Thyroid gland (tissue), 4 donors: Measurements from ENCODE around the gene OGFOD3.

Source experiments
- POLR2A ChIP-seq, 2 donors: fragments of 450-650 bp; IDR thresholded peaks; one replicate each; pipeline ENCODE4 v1.6.1; 2017; ENCODE audit warnings: antibody characterized with exemption in 2 of 2, mild to moderate bottlenecking in 2 of 2, moderate library complexity in 1 of 2
- TF ChIP-seq, protein P1 (sequence below), 6 experiments: fragments of 200-600 bp in 3 of 6; fragments of 450-650 bp in 3 of 6; sonication (generic) in 3 of 6; IDR thresholded peaks; one replicate each; pipeline ENCODE4 v1.5.1; 2016 to 2019; ENCODE audit warnings: antibody characterized with exemption in 6 of 6, mild to moderate bottlenecking in 2 of 6, inconsistent platforms in 1 of 6, moderate library complexity in 1 of 6

DNA sequence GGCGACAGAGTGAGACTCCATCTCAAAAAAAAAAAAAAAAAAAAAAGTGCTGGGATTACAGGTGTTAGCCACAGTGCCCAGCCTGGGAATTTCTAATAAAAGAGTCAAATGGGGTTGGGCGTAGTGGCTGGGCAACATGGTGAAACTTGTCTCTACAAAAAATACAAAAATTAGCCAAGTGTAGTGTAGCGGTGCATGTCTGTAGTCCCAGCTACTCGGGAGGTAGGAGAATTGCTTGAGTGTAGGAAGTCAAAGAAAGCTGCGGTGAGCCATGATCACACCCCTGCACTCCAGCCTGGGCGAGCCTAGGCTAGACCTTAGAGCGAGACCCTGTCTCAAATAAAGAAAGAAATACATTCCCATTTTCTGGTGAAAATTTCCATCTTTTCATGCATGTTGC is 49.2 kb downstream of the OGFOD3 start:
- TF ChIP-seq, protein P1, sequence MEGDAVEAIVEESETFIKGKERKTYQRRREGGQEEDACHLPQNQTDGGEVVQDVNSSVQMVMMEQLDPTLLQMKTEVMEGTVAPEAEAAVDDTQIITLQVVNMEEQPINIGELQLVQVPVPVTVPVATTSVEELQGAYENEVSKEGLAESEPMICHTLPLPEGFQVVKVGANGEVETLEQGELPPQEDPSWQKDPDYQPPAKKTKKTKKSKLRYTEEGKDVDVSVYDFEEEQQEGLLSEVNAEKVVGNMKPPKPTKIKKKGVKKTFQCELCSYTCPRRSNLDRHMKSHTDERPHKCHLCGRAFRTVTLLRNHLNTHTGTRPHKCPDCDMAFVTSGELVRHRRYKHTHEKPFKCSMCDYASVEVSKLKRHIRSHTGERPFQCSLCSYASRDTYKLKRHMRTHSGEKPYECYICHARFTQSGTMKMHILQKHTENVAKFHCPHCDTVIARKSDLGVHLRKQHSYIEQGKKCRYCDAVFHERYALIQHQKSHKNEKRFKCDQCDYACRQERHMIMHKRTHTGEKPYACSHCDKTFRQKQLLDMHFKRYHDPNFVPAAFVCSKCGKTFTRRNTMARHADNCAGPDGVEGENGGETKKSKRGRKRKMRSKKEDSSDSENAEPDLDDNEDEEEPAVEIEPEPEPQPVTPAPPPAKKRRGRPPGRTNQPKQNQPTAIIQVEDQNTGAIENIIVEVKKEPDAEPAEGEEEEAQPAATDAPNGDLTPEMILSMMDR (IDR thresholded peaks at IDR 0.05) = no peak
- no peak for TF ChIP-seq POLR2A (IDR thresholded peaks at IDR 0.05)
